Measurements from ENCODE around the gene INSRR. TPM values are rescaled to one million over a fixed set of nuclear protein-coding genes. Genes with fewer than 3 reads are reported as not detected.

INSRR gene
- total RNA-seq, 4 donors from 2014 or later = under 0.01 TPM; not detected in 3

DNA sequence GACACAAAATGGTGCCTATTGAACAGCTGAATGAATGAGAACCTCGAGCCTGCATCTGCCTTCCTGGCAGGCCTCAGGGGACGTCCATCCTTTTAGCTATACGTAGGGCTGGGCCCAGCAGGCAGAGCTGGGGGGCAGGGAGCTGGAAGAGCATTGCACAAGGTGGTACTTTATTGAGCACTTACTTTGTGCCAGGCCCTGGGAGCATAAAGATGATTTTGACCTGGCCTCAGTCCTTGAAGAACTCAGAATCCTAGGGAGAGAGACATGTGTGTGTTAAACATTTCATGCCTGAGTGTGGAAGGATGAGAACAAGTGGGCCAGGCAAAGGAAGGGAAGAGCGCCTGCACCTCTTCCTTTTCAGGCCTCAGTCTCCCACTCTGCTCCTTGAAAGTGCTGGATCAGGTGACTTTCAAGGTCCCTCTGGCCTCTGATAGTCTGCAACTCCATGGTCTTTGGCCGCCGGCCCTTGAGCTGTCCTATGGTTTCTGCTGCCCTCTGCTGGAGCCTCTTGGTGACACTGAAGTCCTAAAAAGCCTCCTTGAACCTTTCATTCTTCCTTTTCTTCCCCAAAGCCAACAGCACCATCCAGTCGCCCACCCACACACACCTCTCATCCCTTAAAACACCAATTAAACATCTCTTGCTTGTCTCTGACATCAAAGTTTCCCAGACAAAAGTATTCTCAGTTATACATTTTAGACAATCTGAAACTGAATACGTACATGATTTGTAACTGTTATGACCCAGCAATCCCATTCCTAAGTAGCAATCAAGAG, 31.1 kb upstream of the INSRR start:
- Histone ChIP-seq H3K9me3 (no peaks in the 10 kb centered on the region), H3K36me3 (no peaks in the 10 kb centered on the region)
- WGBS, 2 donors (ENCODE audit: low coverage in 1 of 2) = 34 to 39% methylated on average over 7 to 8 of the region's 8 CpGs

DNA sequence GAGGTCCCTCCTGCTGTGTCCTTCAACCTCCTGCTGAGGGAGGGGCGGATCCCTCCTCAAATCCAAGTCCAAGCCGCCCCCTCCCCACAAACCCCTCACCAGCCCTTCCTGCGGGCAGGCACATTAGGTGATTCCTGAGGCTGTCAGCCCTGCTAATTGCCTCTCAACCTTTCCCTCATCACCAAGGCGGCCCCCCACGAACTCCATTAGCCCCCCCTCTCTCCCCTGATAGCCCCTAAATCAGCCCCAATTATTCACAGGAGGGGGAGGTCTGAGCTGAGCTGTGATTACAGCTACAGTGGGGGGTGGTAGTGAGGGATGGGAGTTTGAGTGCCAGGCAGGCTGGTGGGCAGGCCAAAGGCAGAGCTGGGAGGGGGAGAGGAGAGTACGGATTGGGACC, 28.8 kb upstream of the INSRR start:
- 43% methylated on average over 4 of the region's 6 CpGs; no CpG with 5 or more reads in 1 of the 2 donors for WGBS, 2 donors (ENCODE audit: low coverage in 1 of 2)
- Histone ChIP-seq H3K36me3 (no peaks in the 10 kb centered on the region), H3K27ac (no peak overlapping the region), H3K4me3 (no peak overlapping the region), H3K9me3 (no peaks in the 10 kb centered on the region), H3K27me3 (peaks cover 48% of the 10 kb centered on the region), H3K4me1 (peaks cover 0 to 9% (median 0%) of the 10 kb centered on the region in 3 donors)
- no peak for TF ChIP-seq POLR2AphosphoS5 (IDR thresholded peaks at IDR 0.05)
- TF ChIP-seq, protein P1, sequence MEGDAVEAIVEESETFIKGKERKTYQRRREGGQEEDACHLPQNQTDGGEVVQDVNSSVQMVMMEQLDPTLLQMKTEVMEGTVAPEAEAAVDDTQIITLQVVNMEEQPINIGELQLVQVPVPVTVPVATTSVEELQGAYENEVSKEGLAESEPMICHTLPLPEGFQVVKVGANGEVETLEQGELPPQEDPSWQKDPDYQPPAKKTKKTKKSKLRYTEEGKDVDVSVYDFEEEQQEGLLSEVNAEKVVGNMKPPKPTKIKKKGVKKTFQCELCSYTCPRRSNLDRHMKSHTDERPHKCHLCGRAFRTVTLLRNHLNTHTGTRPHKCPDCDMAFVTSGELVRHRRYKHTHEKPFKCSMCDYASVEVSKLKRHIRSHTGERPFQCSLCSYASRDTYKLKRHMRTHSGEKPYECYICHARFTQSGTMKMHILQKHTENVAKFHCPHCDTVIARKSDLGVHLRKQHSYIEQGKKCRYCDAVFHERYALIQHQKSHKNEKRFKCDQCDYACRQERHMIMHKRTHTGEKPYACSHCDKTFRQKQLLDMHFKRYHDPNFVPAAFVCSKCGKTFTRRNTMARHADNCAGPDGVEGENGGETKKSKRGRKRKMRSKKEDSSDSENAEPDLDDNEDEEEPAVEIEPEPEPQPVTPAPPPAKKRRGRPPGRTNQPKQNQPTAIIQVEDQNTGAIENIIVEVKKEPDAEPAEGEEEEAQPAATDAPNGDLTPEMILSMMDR (IDR thresholded peaks at IDR 0.05) = no peak
- no peak for TF ChIP-seq POLR2A (IDR thresholded peaks at IDR 0.05)
- TF ChIP-seq EP300 (IDR thresholded peaks at IDR 0.05) = no peak
- no peak for ATAC-seq

More for the DNA sequence above, 31.1 kb upstream of the INSRR start:
- ATAC-seq = peak; percentile 35
- Histone ChIP-seq H3K27ac (no peak overlapping the region), H3K27me3 (peaks cover 54% of the 10 kb centered on the region), H3K4me1 (peaks cover 0 to 32% (median 10%) of the 10 kb centered on the region in 3 donors), H3K4me3 (no peak overlapping the region)
- TF ChIP-seq POLR2AphosphoS5 (IDR thresholded peaks at IDR 0.05) = no peak
- TF ChIP-seq, protein P1 (IDR thresholded peaks at IDR 0.05) = peak in 3 of 4 experiments; percentile 60 to 81 (median 63)
- TF ChIP-seq EP300 (IDR thresholded peaks at IDR 0.05) = no peak

DNA sequence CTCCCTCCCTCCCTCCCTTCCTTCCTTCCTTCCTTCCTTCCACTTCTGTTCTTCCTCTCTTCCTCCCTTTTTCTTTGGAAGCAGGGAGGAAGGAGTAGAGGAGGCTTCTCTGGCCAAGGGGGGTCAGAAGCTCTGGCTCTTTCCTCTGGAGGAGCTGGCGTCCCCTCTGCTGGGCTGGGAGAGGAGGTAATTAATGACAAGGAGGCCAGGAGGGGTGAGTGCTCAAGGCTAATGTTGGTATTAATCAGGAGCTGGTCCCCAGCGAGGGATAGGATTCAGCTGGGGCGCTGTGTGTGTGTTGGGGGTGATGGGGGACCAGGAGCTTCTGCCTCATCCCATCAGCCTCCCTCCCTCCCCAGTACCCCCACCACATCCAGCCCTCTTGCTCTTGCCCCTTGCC, 28.4 kb upstream of the INSRR start:
- Histone ChIP-seq H3K4me3 (no peak overlapping the region), H3K27me3 (peaks cover 49% of the 10 kb centered on the region), H3K27ac (no peak overlapping the region), H3K9me3 (no peaks in the 10 kb centered on the region), H3K4me1 (peaks cover 0 to 5% (median 0%) of the 10 kb centered on the region in 3 donors), H3K36me3 (no peaks in the 10 kb centered on the region)
- no peak for ATAC-seq
- TF ChIP-seq POLR2A (IDR thresholded peaks at IDR 0.05) = no peak
- TF ChIP-seq POLR2AphosphoS5 (IDR thresholded peaks at IDR 0.05) = no peak
- no peak for TF ChIP-seq EP300 (IDR thresholded peaks at IDR 0.05)
- TF ChIP-seq, protein P1 (IDR thresholded peaks at IDR 0.05) = no peak
- no CpG with 5 or more reads among the region's 3 CpGs for WGBS, 2 donors (ENCODE audit: low coverage in 1 of 2)

DNA sequence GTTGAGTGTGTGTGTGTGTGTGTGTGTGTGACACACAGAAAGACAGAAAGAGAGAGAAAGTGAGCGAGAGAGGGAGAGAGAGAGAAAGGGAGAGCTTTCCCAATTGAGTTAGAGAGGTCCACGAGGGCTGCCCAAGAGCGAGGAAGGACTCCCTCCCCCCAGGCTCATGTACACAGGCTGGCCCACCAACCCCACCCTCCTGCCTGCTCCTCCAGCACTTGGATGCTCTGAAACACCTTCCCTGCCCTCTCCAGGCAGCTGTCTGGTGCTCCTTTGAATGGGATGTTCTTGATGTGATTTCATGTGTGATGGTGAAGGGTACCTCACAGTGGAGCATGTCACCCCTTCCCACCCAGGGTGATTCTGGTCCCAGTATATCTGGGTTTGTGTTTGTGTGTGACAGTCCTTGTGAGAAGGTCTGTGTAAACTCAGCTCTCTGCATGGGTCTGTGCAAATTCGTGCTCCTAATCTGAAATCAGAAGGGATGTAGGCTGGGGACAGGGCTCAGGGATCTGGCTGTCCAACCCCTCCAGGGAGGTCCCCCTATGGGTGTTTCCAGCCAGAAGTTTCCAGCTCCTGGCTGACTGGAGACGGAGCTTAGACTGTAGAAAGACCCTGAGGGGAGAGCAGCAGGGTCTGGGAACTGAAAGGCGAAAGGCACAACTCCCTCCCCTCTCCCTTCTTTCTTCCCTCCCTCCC, 27.8 kb upstream of the INSRR start:
- Histone ChIP-seq H3K4me1 (no peaks in the 10 kb centered on the region), H3K27ac (no peak overlapping the region), H3K27me3 (peaks cover 55% of the 10 kb centered on the region), H3K4me3 (no peak overlapping the region), H3K36me3 (no peaks in the 10 kb centered on the region), H3K9me3 (no peaks in the 10 kb centered on the region)
- TF ChIP-seq EP300 (IDR thresholded peaks at IDR 0.05) = no peak
- no peak for TF ChIP-seq POLR2AphosphoS5 (IDR thresholded peaks at IDR 0.05)
- TF ChIP-seq, protein P1 (IDR thresholded peaks at IDR 0.05) = no peak
- TF ChIP-seq POLR2A (IDR thresholded peaks at IDR 0.05) = no peak
- no peak for ATAC-seq
- 10 to 62% methylated on average over 2 to 5 of the region's 6 CpGs for WGBS, 2 donors (ENCODE audit: low coverage in 1 of 2)

Data from gastroesophageal sphincter (tissue), 4 donors.